ENCODE data around the gene STX2.
"Not testable (repeated sequence)": the region's sequence is repeated elsewhere in the genome, so short reads cannot be mapped to it uniquely, and the experiment has no call there.

- TF ChIP-seq, protein P1, sequence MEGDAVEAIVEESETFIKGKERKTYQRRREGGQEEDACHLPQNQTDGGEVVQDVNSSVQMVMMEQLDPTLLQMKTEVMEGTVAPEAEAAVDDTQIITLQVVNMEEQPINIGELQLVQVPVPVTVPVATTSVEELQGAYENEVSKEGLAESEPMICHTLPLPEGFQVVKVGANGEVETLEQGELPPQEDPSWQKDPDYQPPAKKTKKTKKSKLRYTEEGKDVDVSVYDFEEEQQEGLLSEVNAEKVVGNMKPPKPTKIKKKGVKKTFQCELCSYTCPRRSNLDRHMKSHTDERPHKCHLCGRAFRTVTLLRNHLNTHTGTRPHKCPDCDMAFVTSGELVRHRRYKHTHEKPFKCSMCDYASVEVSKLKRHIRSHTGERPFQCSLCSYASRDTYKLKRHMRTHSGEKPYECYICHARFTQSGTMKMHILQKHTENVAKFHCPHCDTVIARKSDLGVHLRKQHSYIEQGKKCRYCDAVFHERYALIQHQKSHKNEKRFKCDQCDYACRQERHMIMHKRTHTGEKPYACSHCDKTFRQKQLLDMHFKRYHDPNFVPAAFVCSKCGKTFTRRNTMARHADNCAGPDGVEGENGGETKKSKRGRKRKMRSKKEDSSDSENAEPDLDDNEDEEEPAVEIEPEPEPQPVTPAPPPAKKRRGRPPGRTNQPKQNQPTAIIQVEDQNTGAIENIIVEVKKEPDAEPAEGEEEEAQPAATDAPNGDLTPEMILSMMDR (IDR thresholded peaks at IDR 0.05 in 8 of 11, conservative IDR thresholded peaks at IDR 0.05 in 3 of 11), result not testable (repeated sequence)
- TF ChIP-seq POLR2AphosphoS5, POLR2A (IDR thresholded peaks at IDR 0.05): not testable (repeated sequence)
These were observed 36.7 kb upstream of the STX2 start for GRCh38 chr12:130875708-130876107.

All from spleen (tissue), 7 donors.